HL-60 (cell line): ENCODE data around the gene DNAJA3.

Source experiments
- CTCF ChIP-seq: IDR thresholded peaks from one replicate; pipeline ENCODE4 v1.5.1; 2011; ENCODE audit warnings: low read length, control low read depth, inconsistent platforms; ENCODE audit not compliant: insufficient read depth
- GABPA ChIP-seq: IDR thresholded peaks from 2 replicates; pipeline ENCODE4 v1.6.1; 2012; ENCODE audit warnings: low read depth
- POLR2AphosphoS5 ChIP-seq: IDR thresholded peaks from 2 replicates; pipeline ENCODE4 v1.6.1; 2012; ENCODE audit warnings: low read depth
- REST ChIP-seq: IDR thresholded peaks from 2 replicates; pipeline ENCODE4 v1.6.1; 2012; ENCODE audit warnings: low read depth; ENCODE audit not compliant: insufficient replicate concordance
- SPI1 ChIP-seq: IDR thresholded peaks from 2 replicates; pipeline ENCODE4 v1.6.1; 2012; ENCODE audit warnings: low read depth, mild to moderate bottlenecking, borderline replicate concordance

- TF ChIP-seq CTCF, result no peak
- TF ChIP-seq POLR2AphosphoS5, result no peak
- no peak for TF ChIP-seq GABPA
- no peak for TF ChIP-seq SPI1
- TF ChIP-seq REST, result no peak
Observed at GRCh38 chr16:4401094-4401501, 24.6 kb upstream of the DNAJA3 start.
